Endothelial cell of umbilical vein (primary cell): Measurements from ENCODE around the gene GSG1L. TPM values are rescaled to one million over a fixed set of nuclear protein-coding genes. Genes with fewer than 3 reads are reported as not detected.
"Not testable (repeated sequence)": the region's sequence is repeated elsewhere in the genome, so short reads cannot be mapped to it uniquely, and the experiment has no call there.

Experiments used
- BruUV-seq: library from RNA; stranded (reverse); fragments of 400-500 nt; replicated peaks from 2 replicates; lab custom pipeline; 2021; lab: Mats Ljungman, UMichigan
- CTCF ChIA-PET: fragments of 300-600, 350-600 bp; sonication (Branson Sonifier 250); formaldehyde crosslinking; loops from one replicate; lab custom pipeline; 2021; ENCODE audit warnings: antibody characterized with exemption, inconsistent platforms; lab: Charles Lee
- POLR2A ChIA-PET: fragments of 300-600, 350-600 bp; sonication (Branson Sonifier 250); formaldehyde crosslinking; loops from one replicate; lab custom pipeline; 2021; ENCODE audit warnings: antibody characterized with exemption, inconsistent platforms; lab: Charles Lee
- DNase-seq: peaks from one replicate; pipeline ENCODE4 v3.0.0-alpha.2; 2011; ENCODE audit warnings: low read depth, low spot score
- FAIRE-seq: peaks from 2 replicates; lab custom pipeline; 2011; peaks lifted over from hg19 to GRCh38; lab: Jason Lieb, UNC
- H2AFZ ChIP-seq: 2 replicates; pipeline ENCODE4 v1.6.0; 2012; ENCODE audit warnings: low read depth, low read length, control low read depth, inconsistent platforms
- H3K27ac ChIP-seq: 2 replicates; pipeline ENCODE4 v1.5.1; 2011; ENCODE audit warnings: low read depth, mild to moderate bottlenecking, control low read depth, low read length, moderate library complexity; ENCODE audit not compliant: insufficient read depth
- H3K27me3 ChIP-seq, 2 experiments: 2 replicates each; pipeline versions ENCODE4 v1.6.0 to v1.6.1; 2011; ENCODE audit warnings: low read length in 2 of 2, mixed read lengths in 1 of 2; ENCODE audit not compliant: control insufficient read depth in 2 of 2, insufficient read depth in 2 of 2
- H3K36me3 ChIP-seq, 2 experiments: 2 replicates in 1 of 2; 3 replicates in 1 of 2; pipeline ENCODE4 v1.5.1; 2011; ENCODE audit warnings: low read length in 2 of 2, mild to moderate bottlenecking in 1 of 2, moderate library complexity in 1 of 2; ENCODE audit not compliant: control insufficient read depth in 2 of 2, insufficient read depth in 2 of 2; ENCODE audit errors: extremely low read depth in 1 of 2
- H3K4me1 ChIP-seq: 3 replicates; pipeline ENCODE4 v1.5.1; 2011; ENCODE audit warnings: mild to moderate bottlenecking, low read length; ENCODE audit not compliant: control insufficient read depth, insufficient read depth; ENCODE audit errors: extremely low read depth
- H3K4me2 ChIP-seq: 2 replicates; pipeline ENCODE4 v1.6.1; 2011; ENCODE audit warnings: low read length, control low read depth, mixed read lengths; ENCODE audit not compliant: insufficient read depth
- H3K4me3 ChIP-seq, 3 experiments: fragments of 200-600 bp in 1 of 3; sonication (generic), shearing (Covaris generic) in 1 of 3; replicated peaks in 1 of 3; 2 replicates each; pipeline ENCODE4 v1.5.1; 2011 to 2016; ENCODE audit warnings: control low read depth in 3 of 3, low read length in 3 of 3, mild to moderate bottlenecking in 2 of 3, inconsistent platforms in 1 of 3, low read depth in 1 of 3, moderate library complexity in 1 of 3; ENCODE audit not compliant: insufficient read depth in 1 of 3
- H3K79me2 ChIP-seq: 2 replicates; pipeline ENCODE4 v1.6.0; 2012; ENCODE audit warnings: low read length, inconsistent platforms; ENCODE audit not compliant: control insufficient read depth, insufficient read depth
- H3K9ac ChIP-seq: replicated peaks from 2 replicates; pipeline ENCODE3; 2011; ENCODE audit warnings: low read length, control low read depth; ENCODE audit not compliant: insufficient read depth; ENCODE audit errors: extremely low read depth
- H3K9me1 ChIP-seq: replicated peaks from 3 replicates; pipeline ENCODE4 v1.6.0; 2011; ENCODE audit warnings: mild to moderate bottlenecking, low read length; ENCODE audit not compliant: control insufficient read depth, insufficient read depth; ENCODE audit errors: extremely low read depth
- H3K9me3 ChIP-seq: replicated peaks from 2 replicates; pipeline ENCODE4 v1.5.1; 2012; ENCODE audit warnings: low read length, inconsistent platforms; ENCODE audit not compliant: control insufficient read depth, insufficient read depth
- H4K20me1 ChIP-seq: replicated peaks from 2 replicates; pipeline ENCODE3; 2011; ENCODE audit warnings: mild to moderate bottlenecking, low read length; ENCODE audit not compliant: control insufficient read depth, insufficient read depth; ENCODE audit errors: extremely low read depth
- EZH2 ChIP-seq: IDR thresholded peaks from 2 replicates; pipeline ENCODE4 v1.6.1; 2012; ENCODE audit warnings: borderline replicate concordance, low read depth, mild to moderate bottlenecking, moderate library complexity, low read length, inconsistent platforms; ENCODE audit not compliant: severe bottlenecking
- FOS ChIP-seq: IDR thresholded peaks from 2 replicates; pipeline ENCODE4 v1.6.1; 2011; ENCODE audit warnings: mild to moderate bottlenecking, low read length, moderate library complexity, borderline replicate concordance; ENCODE audit not compliant: insufficient read depth
- GATA2 ChIP-seq: IDR thresholded peaks from 2 replicates; pipeline ENCODE4 v1.7.0; 2011; ENCODE audit warnings: low read depth, mild to moderate bottlenecking, moderate library complexity, mixed read lengths, low read length; ENCODE audit not compliant: insufficient read length, insufficient read depth
- JUN ChIP-seq: IDR thresholded peaks from 2 replicates; pipeline ENCODE4 v1.6.1; 2011; ENCODE audit warnings: borderline replicate concordance, low read depth; ENCODE audit not compliant: insufficient read length, insufficient read depth
- MYC ChIP-seq: IDR thresholded peaks from one replicate; pipeline ENCODE4 v1.6.1; 2011; ENCODE audit warnings: mild to moderate bottlenecking, low read depth, low read length
- POLR2A ChIP-seq: IDR thresholded peaks from 2 replicates; pipeline ENCODE4 v1.6.1; 2012; ENCODE audit warnings: low read depth, mild to moderate bottlenecking, control low read depth, low read length
- POLR2AphosphoS5 ChIP-seq: IDR thresholded peaks from 2 replicates; pipeline ENCODE4 v1.6.1; 2012; ENCODE audit warnings: low read depth, mild to moderate bottlenecking, control low read depth, low read length, moderate library complexity; ENCODE audit not compliant: insufficient read depth
- dilution Hi-C: fragments of 300-500 bp; cut with MboI; formaldehyde crosslinking; loops from one replicate; pipeline ENCODE4 v1.15.0; 2019; ENCODE audit warnings: low sequenced_read_pairs; ENCODE audit not compliant: extremely low pct_ligation_motif_present
- intact Hi-C: fragments of 100-400 bp; cut with micrococcal nuclease; formaldehyde crosslinking; loops from one replicate; pipeline ENCODE4 v1.10.0; 2022
- polyA plus RNA-seq, 4 experiments: library from polyadenylated mRNA; depleted of rRNA in 3 of 4; stranded (reverse) in 3 of 4; unstranded in 1 of 4; fragments of >200 nt; gene quantifications; 2 replicates each; pipeline versions ENCODE4 v1.2.1 to v1.2.3, GENCODE V29; 2011 to 2012; ENCODE audit warnings: missing spikeins in 1 of 4
- total RNA-seq: library from RNA; stranded (reverse); gene quantifications from 2 replicates; pipeline ENCODE4 v1.2.3, GENCODE V29; 2021
- TF ChIP-seq, protein P1 (sequence below): IDR thresholded peaks from 2 replicates; pipeline ENCODE4 v1.6.1; 2011; ENCODE audit not compliant: insufficient read depth, insufficient read length
- TF ChIP-seq, protein P2 (sequence below), 2 donors: IDR thresholded peaks; 1 replicate in 1 of 2; 2 replicates in 1 of 2; pipeline ENCODE4 v1.5.1; 2011; ENCODE audit warnings: low read length in 2 of 2, mild to moderate bottlenecking in 2 of 2, moderate library complexity in 2 of 2, control low read depth in 1 of 2, inconsistent platforms in 1 of 2, low read depth in 1 of 2; ENCODE audit not compliant: insufficient read depth in 1 of 2; ENCODE audit errors: extremely low read depth in 1 of 2

GSG1L gene
- total and polyA plus RNA-seq, 2 donors (not counting 3 experiments of a cell fraction or from before 2014, with no cell fraction given): 0.06 TPM; not detected in 1

DNA sequence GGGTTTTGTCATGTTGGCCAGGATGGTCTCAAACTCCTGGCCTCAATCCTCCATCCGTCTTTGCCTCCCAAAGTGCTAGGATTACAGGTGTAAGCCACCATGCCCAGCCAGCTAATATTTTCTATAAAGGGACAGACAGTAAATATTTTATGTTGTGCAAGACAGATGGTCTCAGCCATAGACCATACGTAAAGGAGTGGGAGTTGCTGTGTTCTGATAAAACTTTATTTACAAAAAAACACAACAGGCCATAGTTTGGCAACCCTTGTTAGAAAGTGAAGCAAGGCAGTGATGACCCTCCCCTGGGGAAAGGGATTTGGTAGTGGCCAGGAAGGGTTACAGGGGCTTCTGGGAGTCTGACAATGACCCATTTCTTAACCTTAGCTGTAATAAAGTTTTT lies 119.7 kb downstream of the GSG1L start:
- intact Hi-C loops: no loop called here
- POLR2A ChIA-PET: no interaction called here
- dilution Hi-C loops: no loop called here
- Histone ChIP-seq H3K4me1 (no peaks in the 10 kb centered on the region), H3K4me2 (no peak overlapping the region), H3K9me1 (no peaks in the 10 kb centered on the region), H2AFZ (no peak overlapping the region), H4K20me1 (no peaks in the 10 kb centered on the region), H3K4me3 (no peak overlapping the region), H3K9ac (no peak overlapping the region), H3K9me3 (no peaks in the 10 kb centered on the region), H3K36me3 (no peaks in the 10 kb centered on the region), H3K27me3 (peaks cover 0 to 1% of the 10 kb centered on the region in 2 experiments), H3K79me2 (no peaks in the 10 kb centered on the region), H3K27ac (no peak overlapping the region)
- no TSS peak for BruUV-seq
- CTCF ChIA-PET: no interaction called here
- DNase-seq (no peak), FAIRE-seq (no peak)
- TF ChIP-seq, protein P1, sequence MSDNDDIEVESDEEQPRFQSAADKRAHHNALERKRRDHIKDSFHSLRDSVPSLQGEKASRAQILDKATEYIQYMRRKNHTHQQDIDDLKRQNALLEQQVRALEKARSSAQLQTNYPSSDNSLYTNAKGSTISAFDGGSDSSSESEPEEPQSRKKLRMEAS: no peak
- TF ChIP-seq GATA2: no peak
- no peak for TF ChIP-seq POLR2AphosphoS5
- no peak for TF ChIP-seq EZH2
- TF ChIP-seq, protein P2, sequence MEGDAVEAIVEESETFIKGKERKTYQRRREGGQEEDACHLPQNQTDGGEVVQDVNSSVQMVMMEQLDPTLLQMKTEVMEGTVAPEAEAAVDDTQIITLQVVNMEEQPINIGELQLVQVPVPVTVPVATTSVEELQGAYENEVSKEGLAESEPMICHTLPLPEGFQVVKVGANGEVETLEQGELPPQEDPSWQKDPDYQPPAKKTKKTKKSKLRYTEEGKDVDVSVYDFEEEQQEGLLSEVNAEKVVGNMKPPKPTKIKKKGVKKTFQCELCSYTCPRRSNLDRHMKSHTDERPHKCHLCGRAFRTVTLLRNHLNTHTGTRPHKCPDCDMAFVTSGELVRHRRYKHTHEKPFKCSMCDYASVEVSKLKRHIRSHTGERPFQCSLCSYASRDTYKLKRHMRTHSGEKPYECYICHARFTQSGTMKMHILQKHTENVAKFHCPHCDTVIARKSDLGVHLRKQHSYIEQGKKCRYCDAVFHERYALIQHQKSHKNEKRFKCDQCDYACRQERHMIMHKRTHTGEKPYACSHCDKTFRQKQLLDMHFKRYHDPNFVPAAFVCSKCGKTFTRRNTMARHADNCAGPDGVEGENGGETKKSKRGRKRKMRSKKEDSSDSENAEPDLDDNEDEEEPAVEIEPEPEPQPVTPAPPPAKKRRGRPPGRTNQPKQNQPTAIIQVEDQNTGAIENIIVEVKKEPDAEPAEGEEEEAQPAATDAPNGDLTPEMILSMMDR (IDR thresholded peaks at IDR 0.05; ENCODE audit: extremely low read depth in 1 of 2, insufficient read depth in 1 of 2, low read depth in 1 of 2, low read length in 2 of 2): no peak
- no peak for TF ChIP-seq MYC
- TF ChIP-seq JUN: no peak
- no peak for TF ChIP-seq FOS
- no peak for TF ChIP-seq POLR2A

DNA sequence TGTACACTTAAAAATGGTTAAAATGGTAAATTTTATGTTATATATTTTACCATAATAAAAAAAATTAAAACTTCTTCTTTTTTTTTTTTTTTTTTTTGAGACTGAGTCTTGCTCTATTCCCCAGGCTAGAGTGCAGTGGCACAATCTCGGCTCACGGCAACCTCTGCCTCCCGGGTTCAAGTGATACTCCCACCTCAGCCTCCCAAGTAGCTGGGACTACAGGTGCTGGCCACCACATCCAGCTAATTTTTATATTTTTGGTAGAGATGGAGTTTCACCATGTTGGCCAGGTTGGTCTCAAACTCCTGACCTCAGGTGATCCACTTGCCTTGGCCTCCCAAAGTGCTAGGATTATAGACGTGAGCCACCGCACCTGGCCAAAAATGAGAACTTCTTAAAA lies 121.4 kb downstream of the GSG1L start:
- H2AFZ ChIP-seq, H4K20me1 ChIP-seq, H3K4me2 ChIP-seq, H3K36me3 ChIP-seq, intact Hi-C loops, CTCF ChIA-PET, BruUV-seq, H3K9me3 ChIP-seq, H3K27me3 ChIP-seq, H3K4me3 ChIP-seq, dilution Hi-C loops, H3K27ac ChIP-seq, FAIRE-seq, DNase-seq, H3K9me1 ChIP-seq, H3K79me2 ChIP-seq, POLR2A ChIA-PET, H3K4me1 ChIP-seq, H3K9ac ChIP-seq: not testable (repeated sequence)
